GM19099 (cell line): Measurements from ENCODE around the gene TAF5.

Source experiments
- POLR2A ChIP-seq: IDR thresholded peaks from 3 replicates; pipeline ENCODE4 v1.6.1; 2011; ENCODE audit warnings: low read depth; ENCODE audit not compliant: insufficient read length; ENCODE audit errors: extremely low read depth

Gene TAF5

GRCh38 chr10:103367782-103368518 lies at the start of gene TAF5:
TSS of gene TAF5 (plus strand) at chr10:103367976. CDS start at chr10:103367990, 14 bp downstream.
- TF ChIP-seq POLR2A = peak; percentile 90

- TF ChIP-seq POLR2A = no peak
These were observed 39.9 kb upstream of the TAF5 start for GRCh38 chr10:103327906-103328305.

GRCh38 chr10:103333934-103334520 lies 33.7 kb upstream of the TAF5 start:
- no peak for TF ChIP-seq POLR2A

GRCh38 chr10:103334567-103334966 lies 33.2 kb upstream of the TAF5 start:
- TF ChIP-seq POLR2A = no peak

- TF ChIP-seq POLR2A = no peak
These were observed 31.4 kb upstream of the TAF5 start for GRCh38 chr10:103336370-103336769.

GRCh38 chr10:103350175-103350516 lies 17.6 kb upstream of the TAF5 start:
- no peak for TF ChIP-seq POLR2A

- peak; percentile 52 for TF ChIP-seq POLR2A
These were observed 17.1 kb upstream of the TAF5 start, which contains the start of gene PCGF6 for GRCh38 chr10:103350517-103351260. TSS of gene PCGF6 (minus strand) at chr10:103351140. CDS start at chr10:103351066, 74 bp downstream.

GRCh38 chr10:103353281-103353680 lies 14.5 kb upstream of the TAF5 start:
- no peak for TF ChIP-seq POLR2A

- no peak for TF ChIP-seq POLR2A
These were observed 11.7 kb upstream of the TAF5 start for GRCh38 chr10:103355906-103356599.

GRCh38 chr10:103367379-103367781 lies 396 bp upstream of the TAF5 start:
- TF ChIP-seq POLR2A = no peak

GRCh38 chr10:103373544-103373943 lies 5.8 kb downstream of the TAF5 start:
- TF ChIP-seq POLR2A = no peak

GRCh38 chr10:103374263-103374662 lies 6.5 kb downstream of the TAF5 start:
- TF ChIP-seq POLR2A = no peak

GRCh38 chr10:103382769-103383168 lies 15.0 kb downstream of the TAF5 start:
- TF ChIP-seq POLR2A = no peak

- TF ChIP-seq POLR2A = no peak
These were observed 26.4 kb downstream of the TAF5 start for GRCh38 chr10:103394180-103394579.

- no peak for TF ChIP-seq POLR2A
These were observed 27.9 kb downstream of the TAF5 start for GRCh38 chr10:103395754-103396066.
